SK-N-SH (cell line): ENCODE data around the gene DPF3. TPM values are rescaled to one million over a fixed set of nuclear protein-coding genes. Genes with fewer than 3 reads are reported as not detected.

ENCODE experiments used
- CTCF ChIA-PET: fragments of 300-600, 350-600 bp; formaldehyde crosslinking; extraction: SDS; loops from one replicate; lab custom pipeline; 2021; lab: Yijun Ruan, JAX
- POLR2A ChIA-PET: fragments of 350-600 bp; sonication (Branson Sonifier 250); formaldehyde crosslinking; extraction: SDS; loops from one replicate; lab custom pipeline; 2020; ENCODE audit warnings: antibody characterized with exemption, inconsistent platforms; lab: Yijun Ruan, JAX
- DNase-seq: peaks from one replicate; pipeline ENCODE4 v3.0.0; 2012
- H2AFZ ChIP-seq: fragments of 200-600 bp; sonication (generic); 2 replicates; pipeline ENCODE4 v1.8.1; 2016; ENCODE audit warnings: antibody characterized with exemption, mild to moderate bottlenecking, low read depth
- H3F3A ChIP-seq: fragments of 200-600 bp; sonication (generic); replicated peaks from 2 replicates; pipeline ENCODE3; 2016; ENCODE audit warnings: antibody characterized with exemption, mild to moderate bottlenecking; ENCODE audit not compliant: insufficient read depth
- H3K27ac ChIP-seq, 2 experiments: fragments of 200-500 bp in 1 of 2; fragments of 200-600 bp in 1 of 2; sonication (Bioruptor generic) in 1 of 2; sonication (generic), shearing (Covaris generic) in 1 of 2; 2 replicates each; pipeline versions ENCODE4 v1.5.1 to v1.6.1; 2014 to 2016; ENCODE audit warnings: low read depth in 2 of 2, inconsistent platforms in 1 of 2, low read length in 1 of 2, mild to moderate bottlenecking in 1 of 2, mixed read lengths in 1 of 2
- H3K27me3 ChIP-seq: fragments of 200-600 bp; sonication (generic), shearing (Covaris generic); 2 replicates; pipeline ENCODE4 v1.6.1; 2016; ENCODE audit warnings: mixed run types; ENCODE audit not compliant: insufficient read depth
- H3K36me3 ChIP-seq, 2 experiments: fragments of 200-500 bp in 1 of 2; fragments of 200-600 bp in 1 of 2; sonication (Bioruptor generic) in 1 of 2; sonication (generic) in 1 of 2; replicated peaks in 1 of 2; 2 replicates each; pipeline versions ENCODE3 to v1.5.1; 2014 to 2016; ENCODE audit warnings: low read length in 1 of 2, mild to moderate bottlenecking in 1 of 2; ENCODE audit not compliant: insufficient read depth in 2 of 2, control insufficient read depth in 1 of 2
- H3K4me1 ChIP-seq, 2 experiments: fragments of 200-500 bp in 1 of 2; fragments of 200-600 bp in 1 of 2; sonication (Bioruptor generic) in 1 of 2; sonication (generic), shearing (Covaris generic) in 1 of 2; 2 replicates each; pipeline versions ENCODE4 v1.5.1 to v1.6.1; 2014 to 2016; ENCODE audit warnings: low read depth in 1 of 2, low read length in 1 of 2, mixed run types in 1 of 2; ENCODE audit not compliant: insufficient read depth in 2 of 2, control insufficient read depth in 1 of 2
- H3K4me2 ChIP-seq: fragments of 200-600 bp; sonication (generic), shearing (Covaris generic); 2 replicates; pipeline ENCODE4 v1.6.1; 2017; ENCODE audit warnings: mixed run types
- H3K4me3 ChIP-seq, 2 experiments: fragments of 200-500 bp in 1 of 2; fragments of 200-600 bp in 1 of 2; sonication (Bioruptor generic) in 1 of 2; sonication (generic), shearing (Covaris generic) in 1 of 2; 2 replicates each; pipeline versions ENCODE4 v1.5.1 to v1.8.1; 2014 to 2016; ENCODE audit warnings: low read depth in 2 of 2, inconsistent platforms in 1 of 2, low read length in 1 of 2, mild to moderate bottlenecking in 1 of 2, mixed read lengths in 1 of 2, moderate library complexity in 1 of 2
- H3K79me2 ChIP-seq: fragments of 200-600 bp; sonication (generic); 2 replicates; pipeline ENCODE4 v1.8.1; 2017; ENCODE audit warnings: mild to moderate bottlenecking; ENCODE audit not compliant: insufficient read depth
- H3K9ac ChIP-seq: fragments of 200-600 bp; sonication (generic); 2 replicates; pipeline ENCODE4 v1.6.1; 2017; ENCODE audit warnings: mixed run types
- H3K9me2 ChIP-seq: fragments of 200-600 bp; sonication (generic); 2 replicates; pipeline ENCODE4 v1.6.1; 2017; ENCODE audit warnings: mixed run types
- H3K9me3 ChIP-seq: fragments of 200-600 bp; sonication (generic); 2 replicates; pipeline ENCODE4 v1.6.1; 2017; ENCODE audit warnings: mixed run types, mild to moderate bottlenecking, moderate library complexity
- H4K20me1 ChIP-seq: fragments of 200-600 bp; sonication (generic); 2 replicates; pipeline ENCODE4 v1.6.1; 2017; ENCODE audit warnings: mild to moderate bottlenecking, mixed run types; ENCODE audit not compliant: insufficient read depth
- CHD2 ChIP-seq: fragments of 150-350 bp; IDR thresholded peaks from 2 replicates; pipeline ENCODE4 v1.6.1; 2018; ENCODE audit warnings: low read length; ENCODE audit not compliant: partially characterized antibody
- EZH2phosphoT487 ChIP-seq: fragments of 200-600 bp; sonication (generic); IDR thresholded peaks from 2 replicates; pipeline ENCODE4 v1.6.1; 2017; ENCODE audit warnings: low read depth, mixed run types, mild to moderate bottlenecking, antibody characterized with exemption, moderate library complexity, borderline replicate concordance
- FOSL2 ChIP-seq: IDR thresholded peaks from 2 replicates; pipeline ENCODE4 v1.4.0; 2012; ENCODE audit warnings: low read depth, mild to moderate bottlenecking, moderate library complexity, borderline replicate concordance
- FOXJ3 ChIP-seq: sonication (generic); formaldehyde crosslinking; IDR thresholded peaks from 2 replicates; pipeline ENCODE4 v1.5.1; 2020; ENCODE audit warnings: mild to moderate bottlenecking, missing genetic modification reagents
- GATA2 ChIP-seq: sonication (generic); formaldehyde crosslinking; IDR thresholded peaks from 2 replicates; pipeline ENCODE4 v1.5.0; 2020; ENCODE audit warnings: mild to moderate bottlenecking, missing genetic modification reagents
- IRF3 ChIP-seq: fragments of 150-350 bp; IDR thresholded peaks from 2 replicates; pipeline ENCODE4 v1.6.1; 2016; ENCODE audit warnings: mild to moderate bottlenecking, low read depth, low read length
- NRF1 ChIP-seq: IDR thresholded peaks from 2 replicates; pipeline ENCODE4 v1.6.1; 2012; ENCODE audit warnings: low read depth, mild to moderate bottlenecking, low read length
- PBX3 ChIP-seq: IDR thresholded peaks from 2 replicates; pipeline ENCODE4; 2012
- RAD21 ChIP-seq: IDR thresholded peaks from 2 replicates; pipeline ENCODE4 v1.6.1; 2012; ENCODE audit warnings: mild to moderate bottlenecking, low read length
- RCOR1 ChIP-seq: fragments of 150-350 bp; IDR thresholded peaks from 2 replicates; pipeline ENCODE4 v1.6.1; 2017; ENCODE audit warnings: antibody characterized with exemption, low read length
- REST ChIP-seq: IDR thresholded peaks from 2 replicates; pipeline ENCODE4 v1.6.1; 2012; ENCODE audit warnings: mild to moderate bottlenecking, low read depth, low read length, moderate library complexity
- RFX5 ChIP-seq: IDR thresholded peaks from 2 replicates; pipeline ENCODE4 v1.6.1; 2012; ENCODE audit warnings: mild to moderate bottlenecking, improper control_type of control experiment, low read length
- RXRA ChIP-seq: IDR thresholded peaks from 2 replicates; pipeline ENCODE4 v1.4.0; 2012; ENCODE audit warnings: low read depth, mild to moderate bottlenecking, borderline replicate concordance
- TAF1 ChIP-seq: IDR thresholded peaks from 2 replicates; pipeline ENCODE4 v1.6.1; 2012; ENCODE audit warnings: low read depth, mild to moderate bottlenecking, low read length, moderate library complexity, borderline replicate concordance
- TCF12 ChIP-seq: IDR thresholded peaks from 2 replicates; pipeline ENCODE4 v1.4.0; 2012
- TEAD4 ChIP-seq: IDR thresholded peaks from 2 replicates; pipeline ENCODE4 v1.4.0; 2012; ENCODE audit warnings: mild to moderate bottlenecking, borderline replicate concordance; ENCODE audit not compliant: insufficient read depth
- USF2 ChIP-seq: fragments of 150-350 bp; IDR thresholded peaks from 2 replicates; pipeline ENCODE4 v1.6.1; 2017; ENCODE audit warnings: antibody characterized with exemption, low read length, low read depth, borderline replicate concordance
- WGBS: methylation state at CpG from one replicate; pipeline ENCODE4 v1.1.6; 2017; ENCODE audit warnings: low lambda C conversion rate; 5-methylcytosine and 5-hydroxymethylcytosine counted together
- polyA plus RNA-seq, 3 experiments: library from polyadenylated mRNA; depleted of rRNA; stranded (reverse); fragments of >200 nt; gene quantifications; 2 replicates each; pipeline ENCODE4 v1.2.3, GENCODE V29; 2012
- TF ChIP-seq, protein P1 (sequence below): IDR thresholded peaks from 2 replicates; pipeline ENCODE4 v1.4.0; 2012; ENCODE audit warnings: low read depth
- TF ChIP-seq, protein P2 (sequence below): IDR thresholded peaks from 2 replicates; pipeline ENCODE4 v1.4.0; 2012; ENCODE audit warnings: low read depth, borderline replicate concordance
- TF ChIP-seq, protein P3 (sequence below): IDR thresholded peaks from 2 replicates; pipeline ENCODE4 v1.4.0; 2012; ENCODE audit warnings: low read depth, borderline replicate concordance

The DPF3 gene
- polyA plus RNA-seq, 1 of the 3 experiments (the other 2 are of a cell fraction): 2.8 TPM

GRCh38 chr14:72775923-72776554, 117.9 kb downstream of the DPF3 start:
- CTCF ChIA-PET: no interaction called here
- no peaks in the 10 kb centered on the region for H3K36me3 ChIP-seq
- TF ChIP-seq, protein P1, sequence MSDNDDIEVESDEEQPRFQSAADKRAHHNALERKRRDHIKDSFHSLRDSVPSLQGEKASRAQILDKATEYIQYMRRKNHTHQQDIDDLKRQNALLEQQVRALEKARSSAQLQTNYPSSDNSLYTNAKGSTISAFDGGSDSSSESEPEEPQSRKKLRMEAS: no peak
- TF ChIP-seq RXRA: no peak
- no peak for TF ChIP-seq NRF1
- TF ChIP-seq TAF1: no peak
- no peak for TF ChIP-seq EZH2phosphoT487
- TF ChIP-seq RAD21: no peak
- TF ChIP-seq REST: no peak
- TF ChIP-seq TEAD4: no peak
- no peak for TF ChIP-seq USF2
- no peak for TF ChIP-seq FOSL2
- no peak for TF ChIP-seq IRF3
- TF ChIP-seq, protein P2, sequence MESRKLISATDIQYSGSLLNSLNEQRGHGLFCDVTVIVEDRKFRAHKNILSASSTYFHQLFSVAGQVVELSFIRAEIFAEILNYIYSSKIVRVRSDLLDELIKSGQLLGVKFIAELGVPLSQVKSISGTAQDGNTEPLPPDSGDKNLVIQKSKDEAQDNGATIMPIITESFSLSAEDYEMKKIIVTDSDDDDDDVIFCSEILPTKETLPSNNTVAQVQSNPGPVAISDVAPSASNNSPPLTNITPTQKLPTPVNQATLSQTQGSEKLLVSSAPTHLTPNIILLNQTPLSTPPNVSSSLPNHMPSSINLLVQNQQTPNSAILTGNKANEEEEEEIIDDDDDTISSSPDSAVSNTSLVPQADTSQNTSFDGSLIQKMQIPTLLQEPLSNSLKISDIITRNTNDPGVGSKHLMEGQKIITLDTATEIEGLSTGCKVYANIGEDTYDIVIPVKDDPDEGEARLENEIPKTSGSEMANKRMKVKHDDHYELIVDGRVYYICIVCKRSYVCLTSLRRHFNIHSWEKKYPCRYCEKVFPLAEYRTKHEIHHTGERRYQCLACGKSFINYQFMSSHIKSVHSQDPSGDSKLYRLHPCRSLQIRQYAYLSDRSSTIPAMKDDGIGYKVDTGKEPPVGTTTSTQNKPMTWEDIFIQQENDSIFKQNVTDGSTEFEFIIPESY: no peak
- TF ChIP-seq GATA2 (CRISPR knock-in tag): no peak
- TF ChIP-seq, protein P3, sequence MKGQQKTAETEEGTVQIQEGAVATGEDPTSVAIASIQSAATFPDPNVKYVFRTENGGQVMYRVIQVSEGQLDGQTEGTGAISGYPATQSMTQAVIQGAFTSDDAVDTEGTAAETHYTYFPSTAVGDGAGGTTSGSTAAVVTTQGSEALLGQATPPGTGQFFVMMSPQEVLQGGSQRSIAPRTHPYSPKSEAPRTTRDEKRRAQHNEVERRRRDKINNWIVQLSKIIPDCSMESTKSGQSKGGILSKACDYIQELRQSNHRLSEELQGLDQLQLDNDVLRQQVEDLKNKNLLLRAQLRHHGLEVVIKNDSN: no peak
- TF ChIP-seq PBX3: no peak
- no peak for TF ChIP-seq TCF12
- no peak for TF ChIP-seq FOXJ3 (CRISPR knock-in tag)
- no peak for TF ChIP-seq CHD2
- no peak for TF ChIP-seq RFX5
- no peak for TF ChIP-seq RCOR1
- H3K27ac ChIP-seq: no peak overlapping the region
- no peak overlapping the region for H3K9ac ChIP-seq
- H3K79me2 ChIP-seq: no peaks in the 10 kb centered on the region
- no peak overlapping the region for H2AFZ ChIP-seq
- H3K4me3 ChIP-seq: no peak overlapping the region
- no peaks in the 10 kb centered on the region for H3F3A ChIP-seq
- peaks cover 4 to 12% of the 10 kb centered on the region in 2 experiments; a peak in 3 of 4 replicates for H3K4me1 ChIP-seq
- POLR2A ChIA-PET: no interaction called here
- H4K20me1 ChIP-seq: no peaks in the 10 kb centered on the region
- DNase-seq: no peak
- no peaks in the 10 kb centered on the region for H3K9me3 ChIP-seq
- no peaks in the 10 kb centered on the region for H3K9me2 ChIP-seq
- WGBS: 66% methylated on average over 2 of the region's 2 CpGs
- H3K4me2 ChIP-seq: no peak overlapping the region
- no peaks in the 10 kb centered on the region for H3K27me3 ChIP-seq
